GM12878 (cell line): Measurements from ENCODE around the gene TMC2.

Experiments used
- CTCF ChIP-seq, 3 experiments: IDR thresholded peaks in 2 of 3; conservative IDR thresholded peaks in 1 of 3; 2 replicates each; pipeline ENCODE4 v1.5.1; 2011; ENCODE audit warnings: low read depth in 3 of 3, low read length in 3 of 3, mild to moderate bottlenecking in 3 of 3, control low read depth in 2 of 3, moderate library complexity in 2 of 3, inconsistent platforms in 1 of 3, mixed read lengths in 1 of 3; ENCODE audit not compliant: control insufficient read depth in 2 of 3, insufficient read depth in 1 of 3; ENCODE audit errors: extremely low read depth in 1 of 3
- TCF12 ChIP-seq: IDR thresholded peaks from 2 replicates; pipeline ENCODE4 v1.6.1; 2011; ENCODE audit warnings: low read depth, mild to moderate bottlenecking, low read length
- ZBED1 ChIP-seq: IDR thresholded peaks from 2 replicates; pipeline ENCODE4 v1.6.1; 2016; ENCODE audit warnings: borderline replicate concordance

GRCh38 chr20:2508631-2509467 is 27.5 kb upstream of the TMC2 start, which contains the start of gene ZNF343:
- TF ChIP-seq ZBED1 = no peak
- TF ChIP-seq TCF12 = 0 out of 2 replicates have a peak, but pooled peaks have one; percentile 13
- no peak for TF ChIP-seq CTCF (IDR thresholded peaks at IDR 0.05 in 2 of 3, conservative IDR thresholded peaks at IDR 0.05 in 1 of 3; ENCODE audit: control insufficient read depth in 2 of 3, extremely low read depth in 1 of 3, insufficient read depth in 1 of 3, low read depth in 3 of 3, low read length in 3 of 3)
